Muscle of leg (tissue), 11 donors: ENCODE data around the gene TSPAN9. TPM values are rescaled to one million over a fixed set of nuclear protein-coding genes. Genes with fewer than 3 reads are reported as not detected.

Experiments used
- DNase-seq: peaks from one replicate; pipeline ENCODE4 v3.0.0; 2013
- H3K27ac ChIP-seq: one replicate; pipeline ENCODE4 v1.5.1; 2013; ENCODE audit warnings: mild to moderate bottlenecking, low read length, control low read depth
- H3K27me3 ChIP-seq: one replicate; pipeline ENCODE4 v1.6.1; 2013; ENCODE audit warnings: low read length; ENCODE audit not compliant: control insufficient read depth, insufficient read depth
- H3K36me3 ChIP-seq: one replicate; pipeline ENCODE4 v1.6.1; 2013; ENCODE audit warnings: low read length; ENCODE audit not compliant: control insufficient read depth, insufficient read depth
- H3K4me1 ChIP-seq: one replicate; pipeline ENCODE4 v1.6.1; 2013; ENCODE audit warnings: low read length; ENCODE audit not compliant: control insufficient read depth, insufficient read depth
- H3K4me3 ChIP-seq: one replicate; pipeline ENCODE4 v1.5.1; 2013; ENCODE audit warnings: low read length, control low read depth
- H3K9me3 ChIP-seq: replicated peaks from 2 replicates; pipeline ENCODE4 v1.6.1; 2013; ENCODE audit warnings: low read depth, low read length; ENCODE audit not compliant: control insufficient read depth
- WGBS: methylation state at CpG from one replicate; pipeline ENCODE4 v1.1.5; 2013; ENCODE audit warnings: missing lambda C conversion rate; ENCODE audit not compliant: insufficient coverage; 5-methylcytosine and 5-hydroxymethylcytosine counted together
- polyA plus RNA-seq, 8 donors: library from polyadenylated mRNA; unstranded; fragments of 120-200 nt; gene quantifications; one replicate each; pipeline versions ENCODE4 v1.2.1 to v1.2.3, GENCODE V29; 2013; ENCODE audit warnings: inconsistent platforms in 1 of 8, low replicate concordance in 1 of 8; ENCODE audit not compliant: insufficient read length in 8 of 8, insufficient read depth in 1 of 8
- total RNA-seq: library from RNA; stranded (reverse); fragments of 120-200 nt; gene quantifications from one replicate; pipeline ENCODE4 v1.2.4, GENCODE V29; 2013

The TSPAN9 gene
- total and polyA plus RNA-seq, 9 donors: 56.6 to 142 (median 116) TPM

DNA sequence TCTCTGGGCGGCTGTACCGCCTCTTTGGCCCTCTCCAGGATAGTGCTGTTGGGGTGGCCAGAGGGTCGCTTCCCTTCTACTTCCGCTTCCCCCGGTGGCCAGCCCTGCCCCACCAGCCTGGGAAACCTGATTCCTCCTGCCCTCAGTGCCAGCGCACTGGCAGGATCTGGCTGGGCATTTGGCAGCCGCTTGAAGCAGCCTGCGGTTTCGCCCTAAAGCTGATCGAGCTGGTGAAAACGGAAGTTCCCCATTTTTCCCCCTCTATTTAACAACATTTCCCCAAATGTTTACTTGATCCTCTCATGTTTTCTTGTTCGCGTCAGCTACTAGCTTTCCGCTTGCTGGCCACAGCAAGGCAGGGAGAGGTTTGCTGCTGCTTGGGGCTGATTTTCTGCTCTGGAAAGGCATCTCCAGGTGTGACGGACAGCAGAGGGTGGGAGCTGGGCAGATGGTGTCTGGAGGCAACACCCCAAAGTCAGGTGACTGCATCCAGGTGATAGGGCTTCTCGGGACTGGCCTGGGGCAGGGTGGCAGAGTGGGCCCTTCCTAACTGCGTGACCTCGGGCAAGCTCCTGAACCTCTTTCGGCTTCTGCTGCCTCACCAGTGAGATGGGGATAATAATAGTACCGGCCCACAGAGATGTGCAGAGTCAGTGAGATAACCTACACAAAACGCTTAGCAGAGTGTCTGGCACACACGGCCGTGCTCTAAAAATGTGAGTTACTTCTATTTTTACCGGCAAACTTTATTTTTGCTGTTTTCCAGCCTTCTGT lies 53.1 kb downstream of the TSPAN9 start:
- H3K4me3 ChIP-seq: no peak overlapping the region
- H3K27me3 ChIP-seq: peaks cover 5% of the 10 kb centered on the region
- no peak overlapping the region for H3K27ac ChIP-seq
- no peak for DNase-seq
- H3K9me3 ChIP-seq: peaks cover 3% of the 10 kb centered on the region
- 61% methylated on average over 18 of the region's 24 CpGs for WGBS
- H3K36me3 ChIP-seq: no peaks in the 10 kb centered on the region
- H3K4me1 ChIP-seq: peaks cover 25% of the 10 kb centered on the region

DNA sequence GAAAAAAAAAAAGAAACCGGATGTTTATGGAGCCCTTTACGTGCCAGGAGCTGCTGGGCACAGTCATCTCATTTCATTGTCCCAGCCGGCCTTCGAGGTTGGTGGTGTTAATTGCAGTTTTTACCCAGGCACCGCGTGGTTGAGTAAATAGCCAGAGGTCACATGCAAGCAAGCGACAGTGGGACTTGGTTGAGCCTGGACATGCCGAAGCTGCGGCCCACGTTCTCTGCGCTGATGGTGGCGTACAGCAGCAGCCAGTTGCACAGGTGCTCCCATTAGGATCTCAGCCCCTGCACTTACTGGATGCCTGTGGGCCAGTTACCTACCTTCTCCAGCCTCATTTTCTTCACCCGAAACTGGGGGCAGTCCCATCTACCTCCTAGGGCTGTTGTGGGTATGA lies 54.0 kb downstream of the TSPAN9 start:
- 78% methylated on average over 11 of the region's 13 CpGs for whole genome bisulfite sequencing
- no peak overlapping the region for H3K27ac ChIP-seq

DNA sequence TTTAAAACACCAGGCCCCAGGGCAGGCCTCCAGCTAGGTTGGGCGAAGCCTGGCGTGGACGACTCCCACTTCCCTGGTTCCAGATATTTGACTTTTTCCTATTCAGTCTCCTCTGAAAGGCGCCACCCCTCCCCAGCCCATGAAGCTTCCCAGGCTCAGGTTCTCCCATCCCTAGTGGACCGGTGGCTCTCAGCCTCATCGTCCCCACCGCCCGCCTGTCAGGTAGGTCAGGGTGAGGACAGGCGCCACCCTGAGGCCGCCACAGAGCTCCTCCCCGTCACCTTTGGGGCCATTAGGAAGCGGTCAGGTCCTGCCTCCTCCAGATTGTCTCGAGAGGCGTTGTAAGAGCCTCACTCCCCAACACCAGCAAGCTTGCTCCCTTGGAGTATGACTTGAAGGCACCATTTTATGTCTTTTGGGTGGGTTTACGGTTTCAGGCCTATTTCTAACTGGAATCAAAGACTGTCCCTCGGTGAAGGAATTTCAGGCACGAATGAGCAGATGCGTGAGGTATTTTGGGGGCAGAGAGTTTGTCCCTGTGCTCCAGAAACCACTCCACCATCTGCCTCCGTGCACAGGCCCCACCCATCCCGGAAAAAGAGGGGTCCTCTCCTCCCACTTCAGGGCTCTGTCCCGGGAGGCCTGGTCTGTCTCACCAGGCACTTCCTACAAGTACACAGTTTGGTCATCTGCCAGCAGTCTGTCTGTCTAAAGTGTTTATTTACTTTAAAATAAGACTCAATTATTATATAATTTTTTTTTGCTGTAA lies 55.6 kb downstream of the TSPAN9 start:
- DNase-seq: no peak
- H3K4me1 ChIP-seq: peaks cover 48% of the 10 kb centered on the region
- H3K36me3 ChIP-seq: no peaks in the 10 kb centered on the region
- H3K4me3 ChIP-seq: no peak overlapping the region
- H3K27me3 ChIP-seq: peaks cover 8% of the 10 kb centered on the region
- H3K27ac ChIP-seq: peak overlapping the region; percentile 13
- WGBS: 66% methylated on average over 6 of the region's 21 CpGs
- H3K9me3 ChIP-seq: no peaks in the 10 kb centered on the region

More for the DNA sequence above, 54.0 kb downstream of the TSPAN9 start:
- Histone ChIP-seq H3K9me3 (no peaks in the 10 kb centered on the region), H3K36me3 (no peaks in the 10 kb centered on the region), H3K4me3 (no peak overlapping the region), H3K27me3 (peaks cover 8% of the 10 kb centered on the region), H3K4me1 (peaks cover 32% of the 10 kb centered on the region)
- no peak for DNase-seq

DNA sequence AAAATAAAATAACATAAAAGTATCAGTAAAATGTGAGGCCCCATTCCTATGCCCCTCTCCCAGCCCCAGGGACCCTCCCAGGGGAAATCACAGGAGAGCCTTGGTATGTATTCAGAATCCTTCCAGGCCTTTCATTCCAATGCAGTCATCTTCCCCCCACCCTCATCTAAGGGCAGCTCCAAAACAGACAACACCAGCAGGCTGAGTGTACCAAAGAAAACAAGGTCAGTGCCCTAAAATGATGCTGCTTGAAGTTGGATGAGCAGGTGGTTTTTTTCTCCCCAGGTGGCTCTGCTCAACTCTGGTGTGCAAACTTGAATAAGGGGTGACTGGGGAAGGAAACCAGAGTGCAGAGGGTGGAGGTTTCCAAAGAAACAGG lies 56.2 kb downstream of the TSPAN9 start:
- Histone ChIP-seq H3K4me1 (peaks cover 54% of the 10 kb centered on the region), H3K9me3 (no peaks in the 10 kb centered on the region), H3K36me3 (no peaks in the 10 kb centered on the region), H3K27me3 (peaks cover 10% of the 10 kb centered on the region), H3K4me3 (no peak overlapping the region), H3K27ac (no peak overlapping the region)
- DNase-seq: no peak

DNA sequence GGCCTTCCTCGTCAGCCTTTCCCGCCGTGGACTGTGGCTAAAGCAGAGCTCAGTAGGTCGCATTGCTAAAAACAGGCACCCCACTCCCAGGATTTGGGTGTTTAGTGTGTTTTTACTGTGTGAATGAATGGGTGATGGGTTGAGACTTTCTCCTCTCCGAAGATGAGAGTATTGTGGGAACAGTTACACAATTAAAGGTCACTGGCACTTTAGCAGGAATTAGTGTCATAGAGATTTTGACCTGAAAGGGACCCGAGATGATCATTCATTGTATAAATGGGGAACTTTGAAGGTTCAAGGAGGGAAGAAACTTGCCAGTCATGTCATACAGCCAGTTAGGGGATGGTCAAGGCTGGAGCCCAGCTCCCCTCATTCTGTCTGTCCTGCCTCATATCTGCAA lies 56.9 kb downstream of the TSPAN9 start:
- Histone ChIP-seq H3K27me3 (peaks cover 10% of the 10 kb centered on the region), H3K4me1 (peaks cover 61% of the 10 kb centered on the region), H3K36me3 (no peaks in the 10 kb centered on the region), H3K9me3 (no peaks in the 10 kb centered on the region), H3K27ac (no peak overlapping the region), H3K4me3 (no peak overlapping the region)
- DNase-seq: no peak
- WGBS: 79% methylated on average over 5 of the region's 6 CpGs

DNA sequence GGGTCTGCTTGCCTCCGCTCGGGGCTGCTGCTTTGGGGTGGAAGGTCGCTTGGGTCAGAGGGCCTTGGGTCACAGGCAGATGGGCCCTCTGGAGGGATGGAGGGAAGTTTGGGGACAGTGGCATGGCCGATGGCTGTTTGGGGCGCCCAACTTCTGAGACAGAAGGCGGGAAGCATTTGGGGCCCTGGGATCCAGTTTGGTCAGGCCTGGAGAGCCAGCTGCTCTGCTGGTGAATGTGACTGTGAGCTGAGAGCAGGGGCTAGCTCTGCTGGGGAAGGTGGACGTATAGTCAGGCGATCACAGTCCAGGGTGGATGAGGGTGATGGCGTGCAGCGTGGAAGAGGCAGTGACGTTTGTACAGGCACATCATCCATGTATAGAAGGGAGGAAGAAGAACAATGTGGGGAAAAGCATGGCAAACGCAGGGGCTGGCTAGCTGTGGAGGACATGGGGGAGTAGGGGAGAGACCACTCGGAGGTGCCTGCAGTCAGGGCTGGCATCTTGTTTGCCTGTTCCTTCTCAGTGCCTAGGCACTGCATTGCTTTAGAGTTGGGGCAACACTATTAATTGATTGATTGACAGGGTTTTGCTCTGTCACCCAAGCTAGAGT lies 57.5 kb downstream of the TSPAN9 start:
- 94% methylated on average over 13 of the region's 13 CpGs for WGBS

GRCh38 chr12:3135522-3136461 lies 58.6 kb downstream of the TSPAN9 start:
- 71% methylated on average over 8 of the region's 19 CpGs for WGBS
- peak; percentile 87 for DNase-seq
- Histone ChIP-seq H3K4me1 (peaks cover 65% of the 10 kb centered on the region), H3K4me3 (no peak overlapping the region), H3K27me3 (peaks cover 6% of the 10 kb centered on the region), H3K27ac (no peak overlapping the region), H3K36me3 (no peaks in the 10 kb centered on the region), H3K9me3 (no peaks in the 10 kb centered on the region)

More for the DNA sequence above, 57.5 kb downstream of the TSPAN9 start:
- DNase-seq: no peak
- no peak overlapping the region for H3K4me3 ChIP-seq
- H3K27me3 ChIP-seq: peaks cover 9% of the 10 kb centered on the region
- no peaks in the 10 kb centered on the region for H3K36me3 ChIP-seq
- H3K9me3 ChIP-seq: no peaks in the 10 kb centered on the region
- peaks cover 66% of the 10 kb centered on the region for H3K4me1 ChIP-seq
- no peak overlapping the region for H3K27ac ChIP-seq

- Histone ChIP-seq H3K4me3 (no peak overlapping the region), H3K4me1 (peaks cover 73% of the 10 kb centered on the region), H3K27me3 (peaks cover 4% of the 10 kb centered on the region), H3K27ac (peak overlapping the region; percentile 78), H3K9me3 (no peaks in the 10 kb centered on the region), H3K36me3 (no peaks in the 10 kb centered on the region)
- no peak for DNase-seq
- WGBS: 86% methylated on average over 10 of the region's 12 CpGs
Observed at GRCh38 chr12:3136641-3137267, 59.6 kb downstream of the TSPAN9 start.

GRCh38 chr12:3137268-3137781 lies 60.1 kb downstream of the TSPAN9 start:
- Histone ChIP-seq H3K4me3 (no peak overlapping the region), H3K4me1 (peaks cover 79% of the 10 kb centered on the region), H3K27me3 (peaks cover 6% of the 10 kb centered on the region), H3K9me3 (no peaks in the 10 kb centered on the region), H3K36me3 (no peaks in the 10 kb centered on the region), H3K27ac (peak overlapping the region; percentile 78)
- peak; percentile 91 for DNase-seq
- WGBS: 27% methylated on average over 7 of the region's 8 CpGs
